T-helper 1 cell treated with Interleukin-12 subunit alpha and Interleukin-12 subunit beta and Interleukin-4 antibody, amounts not matched to agents 30 μg/mL and 1 μg/mL, for 36 hours (primary cell): Measurements from ENCODE around the gene SRF.
A peak's percentile ranks its signal among the peaks of the same experiment; 100 is the strongest.
"Not testable (repeated sequence)": the region's sequence is repeated elsewhere in the genome, so short reads cannot be mapped to it uniquely, and the experiment has no call there.

Experiments used
- H3K27ac Mint-ChIP-seq: one replicate; pipeline ENCODE4 v1.8.0; 2021; ENCODE audit warnings: mild to moderate bottlenecking, mixed read lengths
- H3K27me3 Mint-ChIP-seq: one replicate; pipeline ENCODE4 v1.8.0; 2021; ENCODE audit warnings: low read depth, mixed read lengths
- H3K36me3 Mint-ChIP-seq: one replicate; pipeline ENCODE4 v1.8.0; 2021; ENCODE audit warnings: low read depth, mixed read lengths
- H3K4me1 Mint-ChIP-seq: one replicate; pipeline ENCODE4 v1.8.0; 2021; ENCODE audit warnings: low read depth, mixed read lengths
- H3K4me3 Mint-ChIP-seq: one replicate; pipeline ENCODE4 v1.8.0; 2021; ENCODE audit warnings: mild to moderate bottlenecking, moderate library complexity, mixed read lengths
- H3K9me3 Mint-ChIP-seq: one replicate; pipeline ENCODE4 v1.8.0; 2021; ENCODE audit warnings: mixed read lengths

SRF gene

GRCh38 chr6:43170931-43171706, at the start of gene SRF:
SRF (plus strand) TSS chr6:43171269; CDS start chr6:43171657, 388 bp downstream.
- Mint-ChIP-seq H3K27me3 (no peaks in the 10 kb centered on the region), H3K36me3 (peaks cover 15% of the 10 kb centered on the region), H3K9me3 (no peaks in the 10 kb centered on the region), H3K27ac (peak within 1 kb of the TSS; percentile 96), H3K4me1 (peaks cover 40% of the 10 kb centered on the region), H3K4me3 (peak within 1 kb of the TSS; percentile 99)

GRCh38 chr6:43122146-43122545, 48.9 kb upstream of the SRF start:
- Mint-ChIP-seq H3K27ac (no peak overlapping the region), H3K27me3 (no peaks in the 10 kb centered on the region), H3K4me3 (no peak overlapping the region), H3K9me3 (no peaks in the 10 kb centered on the region), H3K36me3 (no peaks in the 10 kb centered on the region), H3K4me1 (no peaks in the 10 kb centered on the region)

GRCh38 chr6:43123461-43124314, 47.4 kb upstream of the SRF start:
- no peaks in the 10 kb centered on the region for H3K4me1 Mint-ChIP-seq
- no peak overlapping the region for H3K4me3 Mint-ChIP-seq

GRCh38 chr6:43124481-43124880, 46.6 kb upstream of the SRF start:
- H3K27ac Mint-ChIP-seq: no peak overlapping the region
- H3K4me3 Mint-ChIP-seq: no peak overlapping the region
- no peaks in the 10 kb centered on the region for H3K4me1 Mint-ChIP-seq
- H3K9me3 Mint-ChIP-seq: no peaks in the 10 kb centered on the region
- H3K36me3 Mint-ChIP-seq: no peaks in the 10 kb centered on the region
- no peaks in the 10 kb centered on the region for H3K27me3 Mint-ChIP-seq

More at GRCh38 chr6:43123461-43124314, 47.4 kb upstream of the SRF start:
- Mint-ChIP-seq H3K27ac (no peak overlapping the region), H3K9me3 (no peaks in the 10 kb centered on the region), H3K36me3 (no peaks in the 10 kb centered on the region), H3K27me3 (no peaks in the 10 kb centered on the region)

GRCh38 chr6:43125119-43125518, 46.0 kb upstream of the SRF start:
- Mint-ChIP-seq H3K4me3 (no peak overlapping the region), H3K4me1 (no peaks in the 10 kb centered on the region), H3K27me3 (no peaks in the 10 kb centered on the region), H3K27ac (no peak overlapping the region), H3K9me3 (no peaks in the 10 kb centered on the region), H3K36me3 (no peaks in the 10 kb centered on the region)

- Mint-ChIP-seq H3K4me1 (no peaks in the 10 kb centered on the region), H3K36me3 (no peaks in the 10 kb centered on the region), H3K27ac (no peak overlapping the region), H3K27me3 (no peaks in the 10 kb centered on the region), H3K4me3 (no peak overlapping the region), H3K9me3 (no peaks in the 10 kb centered on the region)
Measured at GRCh38 chr6:43125555-43125954, 45.5 kb upstream of the SRF start.

- H3K27me3 Mint-ChIP-seq: no peaks in the 10 kb centered on the region
- no peaks in the 10 kb centered on the region for H3K9me3 Mint-ChIP-seq
- no peak overlapping the region for H3K27ac Mint-ChIP-seq
- no peak overlapping the region for H3K4me3 Mint-ChIP-seq
- no peaks in the 10 kb centered on the region for H3K4me1 Mint-ChIP-seq
- H3K36me3 Mint-ChIP-seq: no peaks in the 10 kb centered on the region
Measured at GRCh38 chr6:43127180-43127579, 43.9 kb upstream of the SRF start.

GRCh38 chr6:43127877-43128276, 43.2 kb upstream of the SRF start:
- no peak overlapping the region for H3K27ac Mint-ChIP-seq
- no peak overlapping the region for H3K4me3 Mint-ChIP-seq
- H3K4me1 Mint-ChIP-seq: no peaks in the 10 kb centered on the region
- no peaks in the 10 kb centered on the region for H3K27me3 Mint-ChIP-seq
- H3K9me3 Mint-ChIP-seq: no peaks in the 10 kb centered on the region
- H3K36me3 Mint-ChIP-seq: no peaks in the 10 kb centered on the region

GRCh38 chr6:43128926-43129325, 42.1 kb upstream of the SRF start:
- H3K27me3 Mint-ChIP-seq: no peaks in the 10 kb centered on the region
- no peaks in the 10 kb centered on the region for H3K4me1 Mint-ChIP-seq
- no peaks in the 10 kb centered on the region for H3K36me3 Mint-ChIP-seq
- no peak overlapping the region for H3K27ac Mint-ChIP-seq
- no peak overlapping the region for H3K4me3 Mint-ChIP-seq
- H3K9me3 Mint-ChIP-seq: no peaks in the 10 kb centered on the region

- Mint-ChIP-seq H3K27me3 (no peaks in the 10 kb centered on the region), H3K9me3 (no peaks in the 10 kb centered on the region), H3K4me3 (no peak overlapping the region), H3K27ac (no peak overlapping the region), H3K36me3 (no peaks in the 10 kb centered on the region), H3K4me1 (no peaks in the 10 kb centered on the region)
Measured at GRCh38 chr6:43129434-43130194, 41.5 kb upstream of the SRF start.

GRCh38 chr6:43130429-43130828, 40.6 kb upstream of the SRF start:
- no peaks in the 10 kb centered on the region for H3K27me3 Mint-ChIP-seq
- H3K9me3 Mint-ChIP-seq: no peaks in the 10 kb centered on the region
- H3K27ac Mint-ChIP-seq: no peak overlapping the region
- H3K4me1 Mint-ChIP-seq: no peaks in the 10 kb centered on the region
- no peaks in the 10 kb centered on the region for H3K36me3 Mint-ChIP-seq
- H3K4me3 Mint-ChIP-seq: no peak overlapping the region

GRCh38 chr6:43131379-43131778, 39.7 kb upstream of the SRF start:
- not testable (repeated sequence) for H3K27me3 Mint-ChIP-seq, H3K27ac Mint-ChIP-seq, H3K36me3 Mint-ChIP-seq, H3K4me3 Mint-ChIP-seq, H3K9me3 Mint-ChIP-seq, H3K4me1 Mint-ChIP-seq

GRCh38 chr6:43138267-43138666, 32.8 kb upstream of the SRF start:
- Mint-ChIP-seq H3K4me1 (peaks cover 2% of the 10 kb centered on the region), H3K27me3 (no peaks in the 10 kb centered on the region), H3K27ac (no peak overlapping the region), H3K9me3 (no peaks in the 10 kb centered on the region), H3K4me3 (no peak overlapping the region), H3K36me3 (no peaks in the 10 kb centered on the region)

- H3K27ac Mint-ChIP-seq, H3K9me3 Mint-ChIP-seq, H3K27me3 Mint-ChIP-seq, H3K4me3 Mint-ChIP-seq, H3K4me1 Mint-ChIP-seq, H3K36me3 Mint-ChIP-seq: not testable (repeated sequence)
Measured at GRCh38 chr6:43139973-43140372, 31.1 kb upstream of the SRF start.
